ENCODE measurements around the gene CLDN5. TPM values are rescaled to one million over a fixed set of nuclear protein-coding genes. Genes with fewer than 3 reads are reported as not detected.

CLDN5 gene
- total and polyA plus RNA-seq, 9 donors, result 0.48 to 211 (median 35.6) TPM

DNA sequence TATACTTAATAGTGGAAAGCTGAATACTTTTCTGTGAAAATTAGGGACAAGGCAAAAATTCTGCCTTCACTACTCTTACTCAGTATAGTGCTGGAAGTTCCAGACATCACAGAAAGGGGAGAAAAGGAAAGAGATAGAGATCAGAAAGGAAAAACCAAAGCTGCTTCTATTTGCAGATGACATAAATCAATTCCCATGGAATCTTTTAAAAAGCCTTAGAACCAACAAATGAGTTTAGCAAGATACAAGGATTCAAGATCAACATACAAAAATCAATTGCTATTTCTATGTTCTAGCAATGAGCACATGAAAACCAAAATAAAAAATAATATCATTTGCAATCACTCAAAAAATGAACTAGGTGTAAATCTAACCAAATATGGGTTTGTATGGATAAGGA is 16.2 kb upstream of the CLDN5 start:
- H3K27ac ChIP-seq, result no peak overlapping the region
- no peaks in the 10 kb centered on the region for H3K36me3 ChIP-seq
- intact Hi-C loops (cut with DNase I), result loop anchor here in 1 of 4 donors (10.0 kb wide), 1 partner anchor 496 kb away; no protein-coding TSS in a partner anchor
- H3K27me3 ChIP-seq, result no peaks in the 10 kb centered on the region
- H3K9me3 ChIP-seq, result no peaks in the 10 kb centered on the region
- H3K4me1 ChIP-seq (ENCODE audit: insufficient read depth), result no peaks in the 10 kb centered on the region
- no peak for DNase-seq
- no peak for TF ChIP-seq POLR2A (IDR thresholded peaks at IDR 0.05)
- TF ChIP-seq, protein P1, sequence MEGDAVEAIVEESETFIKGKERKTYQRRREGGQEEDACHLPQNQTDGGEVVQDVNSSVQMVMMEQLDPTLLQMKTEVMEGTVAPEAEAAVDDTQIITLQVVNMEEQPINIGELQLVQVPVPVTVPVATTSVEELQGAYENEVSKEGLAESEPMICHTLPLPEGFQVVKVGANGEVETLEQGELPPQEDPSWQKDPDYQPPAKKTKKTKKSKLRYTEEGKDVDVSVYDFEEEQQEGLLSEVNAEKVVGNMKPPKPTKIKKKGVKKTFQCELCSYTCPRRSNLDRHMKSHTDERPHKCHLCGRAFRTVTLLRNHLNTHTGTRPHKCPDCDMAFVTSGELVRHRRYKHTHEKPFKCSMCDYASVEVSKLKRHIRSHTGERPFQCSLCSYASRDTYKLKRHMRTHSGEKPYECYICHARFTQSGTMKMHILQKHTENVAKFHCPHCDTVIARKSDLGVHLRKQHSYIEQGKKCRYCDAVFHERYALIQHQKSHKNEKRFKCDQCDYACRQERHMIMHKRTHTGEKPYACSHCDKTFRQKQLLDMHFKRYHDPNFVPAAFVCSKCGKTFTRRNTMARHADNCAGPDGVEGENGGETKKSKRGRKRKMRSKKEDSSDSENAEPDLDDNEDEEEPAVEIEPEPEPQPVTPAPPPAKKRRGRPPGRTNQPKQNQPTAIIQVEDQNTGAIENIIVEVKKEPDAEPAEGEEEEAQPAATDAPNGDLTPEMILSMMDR (IDR thresholded peaks at IDR 0.05), result no peak
- TF ChIP-seq EP300 (IDR thresholded peaks at IDR 0.05), result no peak
- no peak overlapping the region for H3K4me3 ChIP-seq

DNA sequence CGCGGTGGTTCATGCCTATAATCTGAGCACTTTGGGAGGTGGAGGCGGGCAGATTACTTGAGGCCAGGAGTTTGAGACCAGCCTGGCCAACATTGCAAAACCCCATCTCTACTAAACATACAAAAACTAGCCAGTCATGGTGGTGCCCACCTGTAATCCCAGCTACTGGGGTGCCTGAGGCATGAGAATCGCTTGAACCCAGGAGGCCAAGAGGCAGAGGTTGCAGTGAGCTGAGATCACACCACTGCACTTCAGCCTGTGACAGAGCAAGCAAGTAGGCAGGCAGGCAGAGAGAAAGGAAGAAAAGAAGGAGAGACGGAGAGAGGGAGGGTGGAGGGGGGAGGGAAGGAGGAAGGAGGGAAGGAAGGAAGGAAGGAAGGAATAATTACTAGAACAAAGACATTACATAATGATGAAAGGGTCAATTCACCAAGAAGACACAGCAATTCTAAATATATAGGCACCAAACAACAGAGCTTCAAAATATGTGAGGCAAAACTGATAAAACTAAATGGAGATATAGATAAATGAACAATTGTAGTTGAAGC is 13.8 kb upstream of the CLDN5 start:
- no peak for DNase-seq
- no peaks in the 10 kb centered on the region for H3K9me3 ChIP-seq
- no peak overlapping the region for H3K4me3 ChIP-seq
- no peak overlapping the region for H3K27ac ChIP-seq
- TF ChIP-seq EP300 (IDR thresholded peaks at IDR 0.05) (no peak), POLR2A (IDR thresholded peaks at IDR 0.05) (no peak)
- TF ChIP-seq, protein P1 (IDR thresholded peaks at IDR 0.05), result no peak
- H3K36me3 ChIP-seq, result no peaks in the 10 kb centered on the region
- intact Hi-C loops (cut with DNase I), result loop anchor here in 1 of 4 donors (10.0 kb wide), 1 partner anchor 57 kb away; no protein-coding TSS in a partner anchor
- WGBS, 3 donors, result 85 to 86% (median 85%) methylated on average over 5 of the region's 5 CpGs
- H3K27me3 ChIP-seq, result no peaks in the 10 kb centered on the region
- H3K4me1 ChIP-seq (ENCODE audit: insufficient read depth), result no peaks in the 10 kb centered on the region

DNA sequence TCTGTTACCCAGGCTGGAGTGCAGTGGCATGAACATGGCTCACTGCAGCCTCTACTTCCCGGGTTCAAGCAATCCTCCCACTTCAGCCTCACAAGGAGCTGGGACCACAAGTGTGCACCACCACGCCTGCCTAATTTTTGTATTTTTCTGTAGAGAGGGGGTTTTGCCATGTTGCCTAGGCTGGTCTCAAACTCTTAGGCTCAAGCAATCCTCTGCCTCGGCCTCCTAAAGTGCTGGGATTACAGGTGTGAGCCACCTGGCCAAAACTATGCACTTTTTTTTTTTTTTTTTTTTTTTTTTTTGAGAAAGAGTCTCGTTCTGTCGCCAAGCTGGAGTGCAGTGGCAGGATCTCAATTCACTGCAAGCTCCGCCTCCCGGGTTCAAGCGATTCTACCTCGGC is 12.4 kb upstream of the CLDN5 start:
- whole genome bisulfite sequencing, 3 donors, result 79 to 94% (median 90%) methylated on average over 9 of the region's 9 CpGs
- DNase-seq, result no peak
- intact Hi-C loops (cut with DNase I), result loop anchor here in 1 of 4 donors (10.0 kb wide), 1 partner anchor 58 kb away; no protein-coding TSS in a partner anchor
- no peak overlapping the region for H3K27ac ChIP-seq
- H3K4me1 ChIP-seq (ENCODE audit: insufficient read depth), result no peaks in the 10 kb centered on the region
- TF ChIP-seq POLR2A (IDR thresholded peaks at IDR 0.05) (no peak), EP300 (IDR thresholded peaks at IDR 0.05) (no peak)
- TF ChIP-seq, protein P1 (IDR thresholded peaks at IDR 0.05), result no peak
- H3K9me3 ChIP-seq, result no peaks in the 10 kb centered on the region
- H3K27me3 ChIP-seq, result no peaks in the 10 kb centered on the region
- no peaks in the 10 kb centered on the region for H3K36me3 ChIP-seq
- H3K4me3 ChIP-seq, result no peak overlapping the region

DNA sequence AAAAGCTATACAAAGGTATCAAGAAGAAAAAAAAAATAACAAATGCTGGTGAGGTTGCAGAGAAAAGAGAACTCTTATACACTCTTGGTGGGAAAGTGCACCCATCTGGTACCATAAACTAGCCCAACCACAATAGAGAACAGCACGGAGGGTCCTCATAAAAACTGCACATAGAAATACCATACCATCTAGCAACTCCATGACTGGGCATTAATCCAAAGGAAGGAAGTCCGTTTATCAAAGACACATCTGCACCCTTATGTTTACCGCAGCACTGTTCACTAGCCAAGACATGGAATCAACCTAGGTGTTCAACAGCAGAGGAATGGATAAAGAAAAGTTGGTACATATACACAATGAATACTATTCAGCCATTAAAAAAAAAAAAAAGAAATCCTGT is 10.8 kb upstream of the CLDN5 start:
- intact Hi-C loops (cut with DNase I), result loop anchor here in 1 of 4 donors (10.0 kb wide), 1 partner anchor 60 kb away; no protein-coding TSS in a partner anchor
- TF ChIP-seq, protein P1 (IDR thresholded peaks at IDR 0.05), result no peak
- TF ChIP-seq POLR2A (IDR thresholded peaks at IDR 0.05), result no peak
- TF ChIP-seq EP300 (IDR thresholded peaks at IDR 0.05), result no peak
- H3K4me1 ChIP-seq (ENCODE audit: insufficient read depth), result no peaks in the 10 kb centered on the region
- H3K36me3 ChIP-seq, result no peaks in the 10 kb centered on the region
- no peaks in the 10 kb centered on the region for H3K9me3 ChIP-seq
- WGBS, 3 donors, result 64 to 66% (median 65%) methylated on average over 3 of the region's 3 CpGs
- no peaks in the 10 kb centered on the region for H3K27me3 ChIP-seq
- H3K4me3 ChIP-seq, result no peak overlapping the region
- no peak overlapping the region for H3K27ac ChIP-seq
- no peak for DNase-seq
